Large intestine (tissue), 12 donors: ENCODE results near the gene OR11H6. TPM values are rescaled to one million over a fixed set of nuclear protein-coding genes. Genes with fewer than 3 reads are reported as not detected.
"Not testable (repeated sequence)": the region's sequence is repeated elsewhere in the genome, so short reads cannot be mapped to it uniquely, and the experiment has no call there.

Experiments used
- DNase-seq, 2 donors: peaks; one replicate each; pipeline versions ENCODE4 v3.0.0 to v3.0.0-alpha.2; 2013
- H3K27ac ChIP-seq: one replicate; pipeline ENCODE4 v1.5.1; 2013; ENCODE audit warnings: low read length
- H3K27me3 ChIP-seq: 2 replicates; pipeline ENCODE4 v1.6.1; 2013; ENCODE audit warnings: low read length; ENCODE audit not compliant: control insufficient read depth, insufficient read depth
- H3K36me3 ChIP-seq: 2 replicates; pipeline ENCODE4 v1.6.1; 2013; ENCODE audit warnings: low read length; ENCODE audit not compliant: control insufficient read depth, insufficient read depth
- H3K4me1 ChIP-seq: one replicate; pipeline ENCODE4 v1.6.1; 2013; ENCODE audit warnings: low read length; ENCODE audit not compliant: control insufficient read depth, insufficient read depth
- H3K4me3 ChIP-seq: one replicate; pipeline ENCODE4 v1.5.1; 2013; ENCODE audit warnings: low read length
- H3K9me3 ChIP-seq: one replicate; pipeline ENCODE4 v1.6.1; 2013; ENCODE audit warnings: mild to moderate bottlenecking, low read depth, low read length, moderate library complexity; ENCODE audit not compliant: control insufficient read depth
- WGBS: methylation state at CpG from one replicate; pipeline ENCODE4 v1.1.5; 2013; ENCODE audit warnings: low lambda C conversion rate; ENCODE audit not compliant: insufficient coverage; 5-methylcytosine and 5-hydroxymethylcytosine counted together
- long read RNA-seq, 11 donors: transcript quantifications; one replicate each; lab custom pipeline, GENCODE V29; 2026
- polyA plus RNA-seq: library from polyadenylated mRNA; unstranded; fragments of 120-200 nt; gene quantifications from one replicate; pipeline ENCODE4 v1.2.1, GENCODE V29; 2013

The OR11H6 gene
- polyA plus RNA-seq = not detected
- long read RNA-seq, donor 1 = 0 reads
- long read RNA-seq, donor 2 = 0 reads
- long read RNA-seq, donor 3 = 0 reads
- long read RNA-seq, donor 4 = 0 reads
- long read RNA-seq, donor 5 = 0 reads
- long read RNA-seq, donor 6 = 0 reads
- long read RNA-seq, donor 7 = 0 reads
- long read RNA-seq, donor 8 = 0 reads
- long read RNA-seq, donor 9 = 0 reads
- long read RNA-seq, donor 10 = 0 reads
- long read RNA-seq, donor 11 = 0 reads

- WGBS = 50% methylated on average over 1 of the region's 2 CpGs
- DNase-seq = no peak
- no peak within 1 kb of the TSS for H3K4me3 ChIP-seq
- H3K27me3 ChIP-seq = no peaks in the 10 kb centered on the region
- H3K27ac ChIP-seq = no peak within 1 kb of the TSS
- no peaks in the 10 kb centered on the region for H3K36me3 ChIP-seq
- H3K9me3 ChIP-seq = no peaks in the 10 kb centered on the region
- no peaks in the 10 kb centered on the region for H3K4me1 ChIP-seq
Observed at GRCh38 chr14:20223410-20223809, at the start of gene OR11H6. TSS of gene OR11H6 (plus strand) at chr14:20223710. CDS start at chr14:20223710, 0 bp downstream.

GRCh38 chr14:20174205-20174604 is 49.3 kb upstream of the OR11H6 start:
- not testable (repeated sequence) for H3K4me1 ChIP-seq, H3K4me3 ChIP-seq, H3K27me3 ChIP-seq, DNase-seq, H3K36me3 ChIP-seq, H3K9me3 ChIP-seq, H3K27ac ChIP-seq

GRCh38 chr14:20176330-20176729 is 47.2 kb upstream of the OR11H6 start:
- H3K4me3 ChIP-seq = no peak overlapping the region
- no peaks in the 10 kb centered on the region for H3K4me1 ChIP-seq
- H3K27ac ChIP-seq = no peak overlapping the region
- H3K36me3 ChIP-seq = no peaks in the 10 kb centered on the region
- WGBS = 72% methylated on average over 4 of the region's 6 CpGs
- H3K27me3 ChIP-seq = no peaks in the 10 kb centered on the region
- no peak for DNase-seq
- peaks cover 7% of the 10 kb centered on the region for H3K9me3 ChIP-seq

GRCh38 chr14:20177433-20177974 is 46.0 kb upstream of the OR11H6 start:
- DNase-seq = no peak
- Histone ChIP-seq H3K27ac (no peak overlapping the region), H3K4me3 (no peak overlapping the region), H3K36me3 (no peaks in the 10 kb centered on the region), H3K9me3 (peaks cover 7% of the 10 kb centered on the region), H3K27me3 (no peaks in the 10 kb centered on the region), H3K4me1 (no peaks in the 10 kb centered on the region)
- 80% methylated on average over 2 of the region's 7 CpGs for WGBS

GRCh38 chr14:20179218-20179617 is 44.3 kb upstream of the OR11H6 start:
- Histone ChIP-seq H3K9me3 (peaks cover 7% of the 10 kb centered on the region), H3K27ac (no peak overlapping the region), H3K4me1 (no peaks in the 10 kb centered on the region), H3K36me3 (no peaks in the 10 kb centered on the region), H3K27me3 (no peaks in the 10 kb centered on the region), H3K4me3 (no peak overlapping the region)
- WGBS = 70% methylated on average over 2 of the region's 5 CpGs
- no peak for DNase-seq

GRCh38 chr14:20179880-20180279 is 43.6 kb upstream of the OR11H6 start:
- Histone ChIP-seq H3K4me1 (no peaks in the 10 kb centered on the region), H3K36me3 (no peaks in the 10 kb centered on the region), H3K4me3 (no peak overlapping the region), H3K9me3 (peaks cover 7% of the 10 kb centered on the region), H3K27me3 (no peaks in the 10 kb centered on the region), H3K27ac (no peak overlapping the region)
- no CpG with 5 or more reads among the region's 2 CpGs for WGBS
- no peak for DNase-seq

- DNase-seq = no peak
- H3K27ac ChIP-seq = no peak overlapping the region
- no CpG with 5 or more reads among the region's 2 CpGs for WGBS
- no peaks in the 10 kb centered on the region for H3K4me1 ChIP-seq
- no peaks in the 10 kb centered on the region for H3K36me3 ChIP-seq
- H3K27me3 ChIP-seq = no peaks in the 10 kb centered on the region
- H3K9me3 ChIP-seq = peaks cover 3% of the 10 kb centered on the region
- H3K4me3 ChIP-seq = no peak overlapping the region
Observed at GRCh38 chr14:20180486-20180885, 43.0 kb upstream of the OR11H6 start.

- H3K4me3 ChIP-seq = no peak overlapping the region
- H3K27me3 ChIP-seq = no peaks in the 10 kb centered on the region
- no peaks in the 10 kb centered on the region for H3K4me1 ChIP-seq
- H3K9me3 ChIP-seq = peaks cover 2% of the 10 kb centered on the region
- no peak for DNase-seq
- no CpG with 5 or more reads among the region's 5 CpGs for WGBS
- no peak overlapping the region for H3K27ac ChIP-seq
- no peaks in the 10 kb centered on the region for H3K36me3 ChIP-seq
Observed at GRCh38 chr14:20184181-20184580, 39.3 kb upstream of the OR11H6 start.

- no peak within 1 kb of the TSS for H3K27ac ChIP-seq
- WGBS = no CpG with 5 or more reads among the region's 1 CpG
- H3K9me3 ChIP-seq = no peaks in the 10 kb centered on the region
- no peaks in the 10 kb centered on the region for H3K4me1 ChIP-seq
- DNase-seq = no peak
- no peak within 1 kb of the TSS for H3K4me3 ChIP-seq
- no peaks in the 10 kb centered on the region for H3K27me3 ChIP-seq
- no peaks in the 10 kb centered on the region for H3K36me3 ChIP-seq
Observed at GRCh38 chr14:20190596-20190995, 32.9 kb upstream of the OR11H6 start, which contains the start of gene OR11G2. TSS of gene OR11G2 (plus strand) at chr14:20190896. CDS start at chr14:20197438, 6,542 bp downstream.

- H3K9me3 ChIP-seq = no peaks in the 10 kb centered on the region
- H3K27ac ChIP-seq = no peak overlapping the region
- no peak overlapping the region for H3K4me3 ChIP-seq
- no peaks in the 10 kb centered on the region for H3K4me1 ChIP-seq
- no peak for DNase-seq
- WGBS = no CpG with 5 or more reads among the region's 3 CpGs
- no peaks in the 10 kb centered on the region for H3K27me3 ChIP-seq
- H3K36me3 ChIP-seq = no peaks in the 10 kb centered on the region
Observed at GRCh38 chr14:20191396-20191795, 32.1 kb upstream of the OR11H6 start.

GRCh38 chr14:20194101-20194500 is 29.4 kb upstream of the OR11H6 start:
- Histone ChIP-seq H3K27ac (no peak overlapping the region), H3K9me3 (no peaks in the 10 kb centered on the region), H3K4me1 (no peaks in the 10 kb centered on the region), H3K36me3 (no peaks in the 10 kb centered on the region), H3K27me3 (no peaks in the 10 kb centered on the region), H3K4me3 (no peak overlapping the region)
- DNase-seq = no peak
